Measurements from ENCODE around the gene MUC5B.
"Not testable (repeated sequence)": the region's sequence is repeated elsewhere in the genome, so short reads cannot be mapped to it uniquely, and the experiment has no call there.

The MUC5B gene

GRCh38 chr11:1222491-1223345 lies at the start of gene MUC5B:
Gene MUC5B (plus strand): TSS chr11:1223066. CDS start chr11:1223124, 58 bp downstream.
- H3K4me3 ChIP-seq (replicated peaks; ENCODE audit: low read depth, low read length) = no peak within 1 kb of the TSS
- TF ChIP-seq CTCF (IDR thresholded peaks at IDR 0.05; ENCODE audit: low read length, missing control alignments) = no peak
- DNase-seq (ENCODE audit: low read depth) = no peak

GRCh38 chr11:1173396-1173795 lies 49.5 kb upstream of the MUC5B start:
- not testable (repeated sequence) for DNase-seq (ENCODE audit: low read depth); H3K4me3 ChIP-seq (replicated peaks; ENCODE audit: low read depth, low read length)

GRCh38 chr11:1174441-1175370 lies 48.2 kb upstream of the MUC5B start:
- TF ChIP-seq CTCF (IDR thresholded peaks at IDR 0.05; ENCODE audit: low read length, missing control alignments) = no peak
- H3K4me3 ChIP-seq (replicated peaks; ENCODE audit: low read depth, low read length) = no peak overlapping the region
- DNase-seq (ENCODE audit: low read depth) = no peak

- H3K4me3 ChIP-seq (replicated peaks; ENCODE audit: low read depth, low read length) = no peak overlapping the region
- TF ChIP-seq CTCF (IDR thresholded peaks at IDR 0.05; ENCODE audit: low read length, missing control alignments) = no peak
- no peak for DNase-seq (ENCODE audit: low read depth)
Observed at GRCh38 chr11:1175461-1176223, 47.2 kb upstream of the MUC5B start.

GRCh38 chr11:1176224-1177019 lies 46.4 kb upstream of the MUC5B start:
- H3K4me3 ChIP-seq (replicated peaks; ENCODE audit: low read depth, low read length) = no peak overlapping the region
- no peak for TF ChIP-seq CTCF (IDR thresholded peaks at IDR 0.05; ENCODE audit: low read length, missing control alignments)
- no peak for DNase-seq (ENCODE audit: low read depth)

- no peak overlapping the region for H3K4me3 ChIP-seq (replicated peaks; ENCODE audit: low read depth, low read length)
- no peak for DNase-seq (ENCODE audit: low read depth)
- no peak for TF ChIP-seq CTCF (IDR thresholded peaks at IDR 0.05; ENCODE audit: low read length, missing control alignments)
Observed at GRCh38 chr11:1177020-1177770, 45.7 kb upstream of the MUC5B start.

Data from fibroblast of pulmonary artery (primary cell).